ENCODE results near the gene ZNF592.

DNA sequence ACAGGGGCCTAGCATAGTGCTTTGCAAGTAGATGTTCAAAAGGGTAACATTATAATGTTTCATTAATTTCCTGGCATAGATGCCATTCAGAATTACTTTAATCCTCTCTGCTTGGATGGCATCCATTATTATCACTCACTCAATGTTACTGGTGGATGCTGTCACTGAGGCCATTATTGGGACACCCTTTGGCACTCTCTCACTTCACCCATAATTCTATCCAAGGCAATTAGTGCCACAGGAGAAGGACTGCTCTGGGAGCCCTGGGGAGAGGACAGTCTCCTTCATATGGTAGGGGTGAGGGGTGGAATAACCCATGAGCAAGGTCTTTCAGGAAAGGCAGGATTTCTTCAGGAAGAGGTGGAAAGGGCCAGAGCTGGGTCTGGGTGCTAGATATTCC, 107.4 kb downstream of the ZNF592 start:
- TF ChIP-seq CTCF (IDR thresholded peaks at IDR 0.05) (no peak), ZFX (IDR thresholded peaks at IDR 0.05; ENCODE audit: borderline replicate concordance) (no peak)
